Endodermal cell (in vitro differentiated cells): ENCODE data around the gene POLR3GL. TPM values are rescaled to one million over a fixed set of nuclear protein-coding genes. Genes with fewer than 3 reads are reported as not detected.

Experiments used
- total RNA-seq, 2 donors: library from RNA; stranded (reverse); fragmentation: NEBNext Ultra II Directional in 1 of 2; extraction: Animal tissue kit (Norgen Biotek cat#: 25700) in 1 of 2; gene quantifications; 2 replicates in 1 of 2; 3 replicates in 1 of 2; pipeline ENCODE4 v1.2.1, GENCODE V29; 2021

POLR3GL gene
- total RNA-seq, 2 donors from 2014 or later: 10.2 to 13.8 TPM

Other genes with a start within 250 kb of the POLR3GL start
- not detected for gene CD160, start 245.2 kb upstream of the POLR3GL start, total RNA-seq
- gene RNF115, start 140.6 kb upstream of the POLR3GL start, total RNA-seq: 10 to 100 TPM; 17.7 to 19.3 TPM
- 10 to 100 TPM; 32.7 to 37.9 TPM for gene POLR3C, start 140.5 kb upstream of the POLR3GL start, total RNA-seq
- 1 to 10 TPM; 2.8 to 4.0 TPM for gene NUDT17, start 119.1 kb upstream of the POLR3GL start, total RNA-seq
- gene PIAS3, start 105.6 kb upstream of the POLR3GL start, total RNA-seq: 10 to 100 TPM; 44.8 to 53.4 TPM
- 1 to 10 TPM in 1 of 2 donors, under 1 TPM in 1; 0.88 to 1.4 TPM for gene ANKRD35, start 78.8 kb upstream of the POLR3GL start, total RNA-seq
- gene ITGA10, start 54.6 kb upstream of the POLR3GL start, total RNA-seq: under 1 TPM; 0.18 to 0.33 TPM
- gene PEX11B, start 46.0 kb upstream of the POLR3GL start, total RNA-seq: 10 to 100 TPM; 12.9 to 16.0 TPM
- gene RBM8A, start 37.2 kb upstream of the POLR3GL start, total RNA-seq: 100 to 1,000 TPM; 299 to 314 TPM
- gene LIX1L, start 6.7 kb upstream of the POLR3GL start, total RNA-seq: 10 to 100 TPM; 16.6 to 21.3 TPM
- 1 to 10 TPM in 1 of 2 donors, under 1 TPM in 1; 0.55 to 1.4 TPM for gene ANKRD34A, start 115 bp upstream of the POLR3GL start, total RNA-seq
- gene TXNIP, start 31.9 kb downstream of the POLR3GL start, total RNA-seq: 10 to 100 TPM in 1 of 2 donors, 1 to 10 TPM in 1; 9.9 to 12.2 TPM
- gene HJV, start 57.0 kb downstream of the POLR3GL start, total RNA-seq: under 1 TPM; 0.13 to 0.15 TPM
- 1 to 10 TPM; 1.8 TPM for gene NBPF10, start 180.1 kb downstream of the POLR3GL start, total RNA-seq